Thymus (tissue), 11 donors: ENCODE data around the gene MOSPD2. TPM values are rescaled to one million over a fixed set of nuclear protein-coding genes. Genes with fewer than 3 reads are reported as not detected.

Experiments
- DNase-seq, 9 donors: peaks; one replicate each; pipeline ENCODE4 v3.0.0-alpha.2; 2013; ENCODE audit warnings: low spot score in 9 of 9, low read depth in 6 of 9, missing footprints in 1 of 9
- H3K27ac ChIP-seq, 2 donors: one replicate each; pipeline ENCODE4 v1.5.1; 2013; ENCODE audit warnings: control low read depth in 1 of 2, low read depth in 1 of 2, low read length in 1 of 2, mild to moderate bottlenecking in 1 of 2, moderate library complexity in 1 of 2
- H3K27me3 ChIP-seq, 2 donors: one replicate each; pipeline ENCODE4 v1.5.1; 2013; ENCODE audit warnings: low read length in 1 of 2; ENCODE audit not compliant: control insufficient read depth in 2 of 2, insufficient read depth in 1 of 2
- H3K36me3 ChIP-seq, 2 donors: one replicate each; pipeline ENCODE4 v1.5.1; 2013; ENCODE audit warnings: low read length in 1 of 2, mild to moderate bottlenecking in 1 of 2, moderate library complexity in 1 of 2; ENCODE audit not compliant: control insufficient read depth in 2 of 2, insufficient read depth in 2 of 2
- H3K4me1 ChIP-seq, 2 donors: one replicate each; pipeline ENCODE4 v1.5.1; 2013; ENCODE audit warnings: low read length in 2 of 2; ENCODE audit not compliant: control insufficient read depth in 2 of 2, insufficient read depth in 2 of 2
- H3K4me3 ChIP-seq, 2 donors: one replicate each; pipeline ENCODE4 v1.5.1; 2013; ENCODE audit warnings: low read length in 2 of 2, control low read depth in 1 of 2, mild to moderate bottlenecking in 1 of 2
- H3K9me3 ChIP-seq, 2 donors: one replicate each; pipeline ENCODE4 v1.5.1; 2013; ENCODE audit warnings: low read length in 1 of 2, mild to moderate bottlenecking in 1 of 2; ENCODE audit not compliant: control insufficient read depth in 2 of 2, insufficient read depth in 1 of 2
- WGBS: extraction: QIAGEN DNeasy Blood & Tissue Kit; methylation state at CpG from one replicate; pipeline ENCODE4 v1.1.7; 2013; 5-methylcytosine and 5-hydroxymethylcytosine counted together
- polyA plus RNA-seq: library from polyadenylated mRNA; stranded (reverse); fragments of 200-250 nt; gene quantifications from one replicate; pipeline ENCODE4 v1.2.3, GENCODE V29; 2013
- total RNA-seq: library from RNA; stranded (reverse); fragments of 120-200 nt; gene quantifications from one replicate; pipeline ENCODE4 v1.2.4, GENCODE V29; 2013
- donor health status: healthy.

Gene MOSPD2
- total and polyA plus RNA-seq, 2 donors: 6.5 to 8.4 TPM

DNA sequence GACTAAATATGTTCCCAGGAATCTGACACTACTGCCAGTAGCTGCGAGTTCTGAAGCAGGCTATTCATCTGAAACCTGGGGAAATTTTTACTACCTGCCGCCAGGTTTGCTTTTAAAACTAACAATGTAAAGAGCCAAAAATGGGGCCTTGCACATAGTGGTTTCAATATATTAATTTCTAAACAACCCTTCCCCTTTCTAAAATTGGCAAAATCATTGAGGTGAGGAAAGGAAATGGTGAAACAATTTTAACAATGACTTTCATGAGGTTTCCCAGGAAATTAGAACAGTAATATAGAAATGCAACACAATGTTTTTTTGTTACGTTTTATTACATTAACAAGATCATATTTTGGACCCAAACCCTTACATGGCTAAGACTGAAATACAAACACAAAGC, 21.7 kb upstream of the MOSPD2 start:
- no peaks in the 10 kb centered on the region for H3K9me3 ChIP-seq
- H3K4me3 ChIP-seq: no peak overlapping the region
- 97% methylated on average over 3 of the region's 3 CpGs for WGBS
- H3K4me1 ChIP-seq: no peaks in the 10 kb centered on the region
- no peaks in the 10 kb centered on the region for H3K36me3 ChIP-seq
- no peak for DNase-seq
- no peak overlapping the region for H3K27ac ChIP-seq
- H3K27me3 ChIP-seq: no peaks in the 10 kb centered on the region

GRCh38 chrX:14864631-14865030, 8.6 kb upstream of the MOSPD2 start:
- Histone ChIP-seq H3K9me3 (no peaks in the 10 kb centered on the region), H3K4me1 (no peaks in the 10 kb centered on the region), H3K4me3 (no peak overlapping the region), H3K36me3 (no peaks in the 10 kb centered on the region), H3K27me3 (no peaks in the 10 kb centered on the region), H3K27ac (no peak overlapping the region)
- WGBS: 95% methylated on average over 1 of the region's 1 CpG
- no peak for DNase-seq

- Histone ChIP-seq H3K4me3 (no peak overlapping the region), H3K9me3 (no peaks in the 10 kb centered on the region), H3K27me3 (no peaks in the 10 kb centered on the region), H3K36me3 (no peaks in the 10 kb centered on the region), H3K27ac (no peak overlapping the region), H3K4me1 (no peaks in the 10 kb centered on the region)
- DNase-seq: no peak
- 100% methylated on average over 1 of the region's 1 CpG for WGBS
Observed at GRCh38 chrX:14865201-14865600, 8.0 kb upstream of the MOSPD2 start.

- Histone ChIP-seq H3K27me3 (no peaks in the 10 kb centered on the region), H3K9me3 (peaks cover 0 to 3% of the 10 kb centered on the region in 2 donors), H3K27ac (no peak overlapping the region), H3K4me1 (peaks cover 0 to 4% of the 10 kb centered on the region in 2 donors), H3K36me3 (no peaks in the 10 kb centered on the region), H3K4me3 (no peak overlapping the region)
- 100% methylated on average over 1 of the region's 1 CpG for WGBS
- DNase-seq: no peak
Observed at GRCh38 chrX:14871767-14872166, 1.5 kb upstream of the MOSPD2 start.

GRCh38 chrX:14872355-14872754, 866 bp upstream of the MOSPD2 start:
- no peaks in the 10 kb centered on the region for H3K36me3 ChIP-seq
- no peak for DNase-seq
- no peaks in the 10 kb centered on the region for H3K27me3 ChIP-seq
- H3K4me3 ChIP-seq: peak overlapping the region; percentile 69 to 74
- H3K9me3 ChIP-seq: peaks cover 0 to 3% of the 10 kb centered on the region in 2 donors
- no peak overlapping the region for H3K27ac ChIP-seq
- peaks cover 0 to 4% of the 10 kb centered on the region in 2 donors for H3K4me1 ChIP-seq
- WGBS: 22% methylated on average over 7 of the region's 7 CpGs

DNA sequence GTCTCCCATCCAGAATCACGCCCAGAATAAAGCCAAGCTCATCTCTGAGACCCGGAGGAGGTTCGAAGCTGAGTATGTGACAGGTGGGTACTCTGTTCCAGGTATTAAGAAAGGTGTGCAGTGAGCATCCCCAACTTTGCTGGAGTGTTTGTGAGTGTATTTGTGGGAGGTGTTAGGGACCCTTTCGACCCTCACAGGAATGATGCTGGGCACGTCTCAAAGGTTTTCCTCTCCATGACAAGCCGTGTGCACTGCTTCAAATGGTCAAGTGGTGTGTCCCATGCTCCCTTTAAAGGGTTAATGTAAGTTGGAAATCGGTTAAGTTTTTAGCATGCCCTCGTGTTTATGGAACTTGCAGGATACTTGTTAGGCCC, 442 bp downstream of the MOSPD2 start:
- H3K36me3 ChIP-seq: no peaks in the 10 kb centered on the region
- 4% methylated on average over 8 of the region's 8 CpGs for WGBS
- no peaks in the 10 kb centered on the region for H3K27me3 ChIP-seq
- peaks cover 0 to 3% of the 10 kb centered on the region in 2 donors for H3K9me3 ChIP-seq
- H3K4me3 ChIP-seq: peak overlapping the region; percentile 69 to 74
- H3K27ac ChIP-seq: peak overlapping the region; percentile 74 to 90
- peak in 1 of 9 donors; percentile 9 for DNase-seq
- H3K4me1 ChIP-seq: peaks cover 0 to 4% of the 10 kb centered on the region in 2 donors

- no peak for DNase-seq
- Histone ChIP-seq H3K27me3 (no peaks in the 10 kb centered on the region), H3K27ac (no peak overlapping the region), H3K4me3 (no peak overlapping the region), H3K4me1 (peaks cover 0 to 4% of the 10 kb centered on the region in 2 donors), H3K9me3 (peaks cover 0 to 3% of the 10 kb centered on the region in 2 donors), H3K36me3 (no peaks in the 10 kb centered on the region)
- WGBS: 96% methylated on average over 7 of the region's 7 CpGs
Observed at GRCh38 chrX:14875624-14876023, 2.4 kb downstream of the MOSPD2 start.

- H3K27ac ChIP-seq: no peak overlapping the region
- no peaks in the 10 kb centered on the region for H3K36me3 ChIP-seq
- no peak overlapping the region for H3K4me3 ChIP-seq
- no peaks in the 10 kb centered on the region for H3K9me3 ChIP-seq
- no peaks in the 10 kb centered on the region for H3K27me3 ChIP-seq
- no peak for DNase-seq
- no peaks in the 10 kb centered on the region for H3K4me1 ChIP-seq
Observed at GRCh38 chrX:14883826-14884225, 10.6 kb downstream of the MOSPD2 start.

DNA sequence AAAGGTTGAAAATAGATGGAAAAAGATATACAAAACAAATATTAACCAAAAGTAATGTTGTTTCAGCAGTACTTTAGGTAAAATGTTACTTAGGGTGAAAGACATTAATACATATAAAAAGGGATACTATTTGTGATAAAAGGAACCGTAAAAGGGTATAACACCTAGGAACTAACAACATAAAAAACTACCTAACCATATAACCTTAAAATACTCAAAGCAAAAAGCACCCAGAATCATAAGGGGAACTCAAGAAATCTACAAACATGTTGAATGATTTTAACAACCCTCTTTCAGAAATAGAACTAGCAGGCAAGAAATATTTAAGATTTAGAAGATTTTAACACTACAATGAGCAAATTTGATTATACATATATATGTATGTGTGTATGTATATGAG, 11.5 kb downstream of the MOSPD2 start:
- Histone ChIP-seq H3K9me3 (no peaks in the 10 kb centered on the region), H3K4me3 (no peak overlapping the region), H3K4me1 (no peaks in the 10 kb centered on the region), H3K27ac (no peak overlapping the region), H3K36me3 (no peaks in the 10 kb centered on the region), H3K27me3 (no peaks in the 10 kb centered on the region)
- DNase-seq: no peak
- WGBS: 100% methylated on average over 1 of the region's 1 CpG

- Histone ChIP-seq H3K4me1 (no peaks in the 10 kb centered on the region), H3K9me3 (no peaks in the 10 kb centered on the region), H3K36me3 (no peaks in the 10 kb centered on the region), H3K27me3 (no peaks in the 10 kb centered on the region), H3K27ac (no peak overlapping the region), H3K4me3 (no peak overlapping the region)
- WGBS: 97% methylated on average over 3 of the region's 3 CpGs
- no peak for DNase-seq
Observed at GRCh38 chrX:14886252-14886651, 13.0 kb downstream of the MOSPD2 start.
